Nephron progenitor cell (in vitro differentiated cells): ENCODE data around the gene SNW1.

Source experiments
- DNase-seq: peaks from one replicate; pipeline ENCODE4 v3.0.0; 2021
- H3K27ac Mint-ChIP-seq: 2 replicates; pipeline ENCODE4 v1.8.0; 2021; ENCODE audit warnings: mild to moderate bottlenecking, moderate library complexity, mixed read lengths
- H3K27me3 Mint-ChIP-seq: 2 replicates; pipeline ENCODE4 v1.8.0; 2021; ENCODE audit warnings: mild to moderate bottlenecking, low read depth, mixed read lengths; ENCODE audit not compliant: poor library complexity
- H3K36me3 Mint-ChIP-seq: 2 replicates; pipeline ENCODE4 v1.8.0; 2021; ENCODE audit warnings: low read depth, mixed read lengths
- H3K4me1 Mint-ChIP-seq: 2 replicates; pipeline ENCODE4 v1.8.0; 2021; ENCODE audit warnings: mixed read lengths
- H3K4me3 Mint-ChIP-seq: 2 replicates; pipeline ENCODE4 v1.8.0; 2021; ENCODE audit warnings: mild to moderate bottlenecking, moderate library complexity, mixed read lengths
- H3K9me3 Mint-ChIP-seq: 2 replicates; pipeline ENCODE4 v1.8.0; 2021; ENCODE audit warnings: mild to moderate bottlenecking, moderate library complexity, mixed read lengths
- TF ChIP-seq, protein P1 (sequence below): fragments of 200-600 bp; sonication (generic); IDR thresholded peaks from 2 replicates; pipeline ENCODE4 v1.5.0; 2021; ENCODE audit warnings: antibody characterized with exemption

The SNW1 gene

DNA sequence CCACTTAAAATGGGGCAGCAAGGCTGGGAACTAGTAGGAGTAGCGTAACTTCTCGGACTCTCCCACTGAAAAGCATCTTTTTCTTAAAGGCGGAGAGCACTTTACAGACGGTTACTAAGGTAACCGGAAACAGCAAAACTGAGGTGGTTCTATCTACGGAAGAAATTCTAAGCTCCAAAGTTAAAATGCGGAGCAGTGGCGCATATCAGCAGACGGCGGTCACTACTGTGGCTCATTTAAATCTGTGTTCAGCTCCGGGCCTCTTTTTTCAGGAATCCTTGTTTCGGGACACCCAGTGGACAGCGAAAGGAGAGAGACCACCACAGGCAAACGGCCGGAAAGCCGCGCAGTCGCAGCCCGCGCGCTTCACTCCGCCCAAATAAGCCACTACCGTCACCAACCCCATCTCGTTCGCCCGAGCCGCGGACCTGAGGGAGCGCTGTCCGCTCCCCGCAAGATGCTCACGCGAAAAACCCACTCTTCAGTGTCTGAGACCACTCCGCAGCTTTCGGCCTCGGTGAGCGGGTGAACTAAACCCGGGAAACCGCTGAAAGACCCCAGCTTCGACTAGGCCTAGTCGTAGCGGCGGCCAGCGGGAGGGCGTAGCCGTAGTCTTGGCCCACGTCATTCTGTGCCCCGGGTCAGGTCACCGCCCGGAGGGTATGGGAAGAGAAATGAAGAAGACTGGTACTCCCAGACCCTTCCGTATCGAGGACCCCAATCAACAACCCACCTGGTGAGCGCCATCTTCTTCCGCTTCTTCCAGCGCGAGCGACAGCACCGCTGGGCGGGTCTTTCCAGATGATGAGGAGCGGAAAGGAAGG, at the start of gene SNW1:
TSS of gene SNW1 (minus strand) at position 776 of the 824 bp plus-strand sequence. CDS start at position 747, 29 bp downstream.
- Mint-ChIP-seq H3K27me3 (no peaks in the 10 kb centered on the region), H3K36me3 (peaks cover 33% of the 10 kb centered on the region), H3K4me1 (peaks cover 41% of the 10 kb centered on the region), H3K4me3 (peak within 1 kb of the TSS; percentile 96), H3K9me3 (no peaks in the 10 kb centered on the region), H3K27ac (peak within 1 kb of the TSS; percentile 99)
- peak; percentile 88 for DNase-seq
- TF ChIP-seq, protein P1, sequence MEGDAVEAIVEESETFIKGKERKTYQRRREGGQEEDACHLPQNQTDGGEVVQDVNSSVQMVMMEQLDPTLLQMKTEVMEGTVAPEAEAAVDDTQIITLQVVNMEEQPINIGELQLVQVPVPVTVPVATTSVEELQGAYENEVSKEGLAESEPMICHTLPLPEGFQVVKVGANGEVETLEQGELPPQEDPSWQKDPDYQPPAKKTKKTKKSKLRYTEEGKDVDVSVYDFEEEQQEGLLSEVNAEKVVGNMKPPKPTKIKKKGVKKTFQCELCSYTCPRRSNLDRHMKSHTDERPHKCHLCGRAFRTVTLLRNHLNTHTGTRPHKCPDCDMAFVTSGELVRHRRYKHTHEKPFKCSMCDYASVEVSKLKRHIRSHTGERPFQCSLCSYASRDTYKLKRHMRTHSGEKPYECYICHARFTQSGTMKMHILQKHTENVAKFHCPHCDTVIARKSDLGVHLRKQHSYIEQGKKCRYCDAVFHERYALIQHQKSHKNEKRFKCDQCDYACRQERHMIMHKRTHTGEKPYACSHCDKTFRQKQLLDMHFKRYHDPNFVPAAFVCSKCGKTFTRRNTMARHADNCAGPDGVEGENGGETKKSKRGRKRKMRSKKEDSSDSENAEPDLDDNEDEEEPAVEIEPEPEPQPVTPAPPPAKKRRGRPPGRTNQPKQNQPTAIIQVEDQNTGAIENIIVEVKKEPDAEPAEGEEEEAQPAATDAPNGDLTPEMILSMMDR, result no peak

DNA sequence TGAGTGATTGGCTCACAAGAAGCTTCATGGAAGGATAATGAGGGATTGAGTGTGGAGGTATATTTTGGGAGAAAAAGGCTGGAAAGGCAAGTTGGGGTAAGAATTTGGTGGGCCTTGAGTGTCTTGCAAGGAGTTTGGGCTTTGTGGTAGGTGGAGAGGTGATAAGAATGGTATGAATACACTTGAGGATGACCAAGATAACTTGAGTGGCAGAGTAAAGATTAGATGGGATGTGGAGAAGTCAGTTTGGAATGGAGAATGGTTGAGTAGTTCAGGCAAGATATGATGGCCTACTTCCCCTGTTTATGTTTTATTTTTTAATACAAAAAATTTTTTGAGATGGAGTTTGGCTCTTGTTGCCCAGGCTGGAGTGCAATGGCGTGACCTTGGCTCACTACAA, 48.1 kb upstream of the SNW1 start:
- H3K27me3 Mint-ChIP-seq, result peaks cover 12% of the 10 kb centered on the region
- no peaks in the 10 kb centered on the region for H3K9me3 Mint-ChIP-seq
- TF ChIP-seq, protein P1, result no peak
- no peaks in the 10 kb centered on the region for H3K36me3 Mint-ChIP-seq
- H3K4me3 Mint-ChIP-seq, result no peak overlapping the region
- H3K27ac Mint-ChIP-seq, result peak overlapping the region; percentile 18
- no peak for DNase-seq
- no peaks in the 10 kb centered on the region for H3K4me1 Mint-ChIP-seq

DNA sequence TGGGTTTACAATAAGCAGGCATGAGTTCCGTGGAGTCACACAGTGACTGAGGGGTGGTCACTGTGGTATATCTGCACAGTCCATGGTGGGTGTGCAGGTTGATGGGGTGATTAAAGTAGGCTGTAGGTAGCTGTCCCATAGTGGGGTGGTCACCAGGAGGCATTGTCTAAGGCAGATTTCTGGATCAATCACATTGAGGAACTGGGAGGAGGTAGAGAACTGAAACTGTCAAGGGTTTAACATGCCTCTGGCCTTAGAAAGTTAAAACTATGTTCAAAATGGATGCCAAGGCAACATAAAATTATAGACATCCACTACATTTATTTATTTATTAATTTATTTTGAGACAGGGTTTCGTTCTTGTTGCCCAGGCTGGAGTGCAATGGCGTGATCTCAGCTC, 47.3 kb upstream of the SNW1 start:
- Mint-ChIP-seq H3K27ac (no peak overlapping the region), H3K9me3 (no peaks in the 10 kb centered on the region), H3K36me3 (no peaks in the 10 kb centered on the region), H3K4me1 (no peaks in the 10 kb centered on the region), H3K27me3 (peaks cover 12% of the 10 kb centered on the region), H3K4me3 (no peak overlapping the region)
- TF ChIP-seq, protein P1, result no peak
- no peak for DNase-seq

DNA sequence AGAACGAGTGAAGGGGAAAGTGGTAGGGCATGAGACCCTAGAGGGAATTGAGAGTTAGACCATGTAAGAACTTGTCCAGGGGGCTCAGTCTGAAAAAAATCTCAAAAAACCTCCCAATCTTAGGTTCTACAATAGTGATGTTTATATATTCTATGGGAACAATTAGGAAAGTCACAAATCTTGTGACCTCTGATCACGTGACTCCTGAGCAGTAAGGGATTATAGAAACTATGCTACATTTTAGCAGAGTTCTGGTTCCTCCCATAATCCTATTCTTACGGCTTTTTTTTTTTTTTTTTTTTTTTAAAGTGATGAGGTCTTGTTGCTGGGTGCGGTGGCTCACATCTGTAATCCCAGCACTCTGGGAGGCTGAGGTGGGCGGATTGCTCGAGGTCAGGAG, 44.8 kb upstream of the SNW1 start:
- H3K9me3 Mint-ChIP-seq, result no peaks in the 10 kb centered on the region
- TF ChIP-seq, protein P1, result no peak
- DNase-seq, result no peak
- H3K4me1 Mint-ChIP-seq, result no peaks in the 10 kb centered on the region
- H3K36me3 Mint-ChIP-seq, result no peaks in the 10 kb centered on the region
- H3K4me3 Mint-ChIP-seq, result no peak overlapping the region
- H3K27me3 Mint-ChIP-seq, result peaks cover 12% of the 10 kb centered on the region
- no peak overlapping the region for H3K27ac Mint-ChIP-seq

DNA sequence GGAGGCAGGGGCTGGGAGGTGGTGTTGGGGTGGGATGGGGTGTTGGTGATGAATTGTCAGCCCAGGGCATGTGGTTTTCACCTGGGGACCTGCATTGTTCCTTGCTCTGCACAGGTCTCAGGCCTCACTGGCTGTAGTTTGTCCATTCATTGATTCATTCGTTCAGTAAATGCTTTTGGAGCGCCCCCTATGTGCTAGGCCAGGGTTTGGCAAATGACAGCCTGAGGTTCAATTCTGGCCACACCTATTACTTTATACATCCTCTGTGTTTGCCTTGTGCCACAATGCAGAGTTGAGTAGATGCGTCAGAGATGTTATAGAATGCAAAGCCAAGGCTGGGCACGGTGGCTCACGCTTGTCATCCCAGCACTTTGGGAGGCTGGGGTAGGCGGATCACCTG, 43.6 kb upstream of the SNW1 start:
- Mint-ChIP-seq H3K27me3 (peaks cover 10% of the 10 kb centered on the region), H3K9me3 (no peaks in the 10 kb centered on the region), H3K4me3 (no peak overlapping the region), H3K4me1 (peaks cover 4% of the 10 kb centered on the region), H3K36me3 (no peaks in the 10 kb centered on the region), H3K27ac (no peak overlapping the region)
- DNase-seq, result no peak
- TF ChIP-seq, protein P1, result no peak

DNA sequence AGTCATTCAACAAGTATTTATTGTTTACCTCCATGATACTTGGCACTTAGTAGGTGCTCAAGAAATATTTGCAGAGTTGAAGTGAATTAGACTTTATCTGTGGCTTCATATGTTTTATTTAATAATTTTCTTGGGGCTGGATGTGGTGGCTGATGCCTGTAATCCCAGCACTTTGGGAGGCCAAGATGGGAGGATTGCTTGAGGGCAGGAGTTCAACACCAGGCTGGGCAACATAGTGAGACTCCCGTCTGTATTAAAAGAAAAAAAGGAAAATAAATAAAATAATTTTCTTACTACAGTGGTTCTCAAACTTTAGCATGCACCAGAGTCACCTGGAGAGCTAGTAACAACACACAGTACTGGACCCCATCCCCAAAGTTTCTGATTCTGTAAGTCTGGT, 39.9 kb upstream of the SNW1 start:
- Mint-ChIP-seq H3K9me3 (peaks cover 4% of the 10 kb centered on the region), H3K27me3 (peaks cover 11% of the 10 kb centered on the region), H3K36me3 (no peaks in the 10 kb centered on the region), H3K27ac (no peak overlapping the region), H3K4me1 (peaks cover 4% of the 10 kb centered on the region), H3K4me3 (peak overlapping the region; percentile 86)
- TF ChIP-seq, protein P1, result no peak
- DNase-seq, result no peak
